ENCODE data around the gene BTBD1.

DNA sequence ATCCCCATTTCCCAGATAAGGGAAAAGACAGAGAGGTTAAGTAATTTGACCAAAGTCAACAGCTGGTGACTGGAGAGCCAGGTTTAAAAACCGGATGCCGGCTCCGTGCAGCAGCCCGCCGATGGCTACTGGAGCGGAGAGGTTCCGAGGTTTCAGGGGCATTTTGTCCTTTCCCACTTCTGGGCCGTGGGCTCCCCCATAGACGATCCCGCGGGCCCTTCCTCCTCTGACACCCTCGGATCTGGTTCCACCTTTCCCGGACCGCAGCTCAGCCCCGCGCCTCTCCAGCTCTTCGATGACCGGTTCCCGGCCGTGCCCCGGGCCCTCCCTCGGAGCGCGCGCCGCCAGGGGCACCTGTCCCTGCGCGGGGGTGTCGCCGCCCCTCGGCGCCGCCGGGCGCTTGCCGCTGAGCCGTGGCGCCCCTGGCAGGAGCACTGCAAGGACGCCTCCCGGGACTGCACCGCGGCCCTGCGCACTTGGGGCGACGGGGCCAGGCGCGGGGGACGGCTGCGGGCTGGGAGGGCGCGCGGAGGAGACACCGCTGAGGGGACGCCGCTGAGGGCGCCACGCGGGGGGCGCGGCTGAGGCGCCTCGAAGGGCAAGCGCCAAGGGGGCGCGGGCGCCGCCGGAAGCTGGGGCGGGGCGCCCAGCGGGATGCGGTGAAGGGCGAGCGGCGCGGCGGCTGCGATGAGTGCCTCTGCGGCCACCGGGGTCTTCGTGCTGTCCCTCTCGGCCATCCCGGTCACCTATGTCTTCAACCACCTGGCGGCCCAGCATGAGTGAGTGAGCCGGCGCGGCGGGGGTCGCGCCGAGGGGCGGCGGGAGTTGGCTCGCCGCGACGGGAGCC lies 40.2 kb upstream of the BTBD1 start, which contains the start of gene TM6SF1:
- TF ChIP-seq ZSCAN30 (tag by site-specific recombination; IDR thresholded peaks at IDR 0.05) (no peak), TRIM28 (IDR thresholded peaks at IDR 0.05; ENCODE audit: borderline replicate concordance, low read length) (no peak)

Data from HEK293 (cell line).